ENCODE data around the gene SIRT5.

DNA sequence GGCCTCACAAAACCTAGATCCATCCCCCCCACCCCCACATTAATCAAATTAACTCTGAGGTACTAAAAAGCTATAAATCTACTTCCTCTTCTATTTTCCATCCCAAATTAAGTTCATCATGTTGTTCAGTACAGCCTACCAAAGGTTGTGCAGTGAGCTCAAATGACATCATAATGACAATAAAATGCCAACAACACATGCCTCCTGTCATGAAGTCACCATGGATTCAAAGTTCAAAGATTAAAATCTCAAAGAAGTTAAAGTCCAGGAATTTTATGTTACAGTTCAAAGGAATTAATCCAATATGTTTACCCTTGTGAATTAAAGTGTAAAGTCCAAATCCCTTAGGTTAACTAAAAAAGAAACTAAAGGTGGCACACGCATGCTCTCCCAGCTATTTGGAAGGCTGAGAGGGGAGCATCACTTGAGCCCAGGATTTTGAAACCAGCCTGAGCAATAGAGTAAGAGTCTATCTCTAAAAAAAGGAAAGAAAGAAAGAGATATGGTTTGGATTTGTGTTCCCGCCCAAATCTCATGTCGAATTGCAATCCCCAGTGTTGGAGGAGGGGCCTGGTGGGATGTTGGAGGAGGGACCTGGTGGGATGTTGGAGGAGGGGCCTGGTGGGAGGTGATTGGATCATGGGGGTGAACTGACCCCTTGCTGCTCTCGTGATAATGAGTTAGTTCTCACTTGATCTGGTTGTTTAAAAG is 25.7 kb upstream of the SIRT5 start:
- TF ChIP-seq, protein P1, sequence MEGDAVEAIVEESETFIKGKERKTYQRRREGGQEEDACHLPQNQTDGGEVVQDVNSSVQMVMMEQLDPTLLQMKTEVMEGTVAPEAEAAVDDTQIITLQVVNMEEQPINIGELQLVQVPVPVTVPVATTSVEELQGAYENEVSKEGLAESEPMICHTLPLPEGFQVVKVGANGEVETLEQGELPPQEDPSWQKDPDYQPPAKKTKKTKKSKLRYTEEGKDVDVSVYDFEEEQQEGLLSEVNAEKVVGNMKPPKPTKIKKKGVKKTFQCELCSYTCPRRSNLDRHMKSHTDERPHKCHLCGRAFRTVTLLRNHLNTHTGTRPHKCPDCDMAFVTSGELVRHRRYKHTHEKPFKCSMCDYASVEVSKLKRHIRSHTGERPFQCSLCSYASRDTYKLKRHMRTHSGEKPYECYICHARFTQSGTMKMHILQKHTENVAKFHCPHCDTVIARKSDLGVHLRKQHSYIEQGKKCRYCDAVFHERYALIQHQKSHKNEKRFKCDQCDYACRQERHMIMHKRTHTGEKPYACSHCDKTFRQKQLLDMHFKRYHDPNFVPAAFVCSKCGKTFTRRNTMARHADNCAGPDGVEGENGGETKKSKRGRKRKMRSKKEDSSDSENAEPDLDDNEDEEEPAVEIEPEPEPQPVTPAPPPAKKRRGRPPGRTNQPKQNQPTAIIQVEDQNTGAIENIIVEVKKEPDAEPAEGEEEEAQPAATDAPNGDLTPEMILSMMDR (conservative IDR thresholded peaks at IDR 0.05; ENCODE audit: low read length), result no peak
- TF ChIP-seq EZH2phosphoT487 (IDR thresholded peaks at IDR 0.05; ENCODE audit: borderline replicate concordance), result no peak
